DMS 273 (cell line): ENCODE measurements around the gene COL20A1.

Experiments used
- DNase-seq: peaks from one replicate; lab custom pipeline; 2025; ENCODE audit not compliant: unreplicated experiment; lab: John Stamatoyannopoulos, UW

Gene COL20A1

DNA sequence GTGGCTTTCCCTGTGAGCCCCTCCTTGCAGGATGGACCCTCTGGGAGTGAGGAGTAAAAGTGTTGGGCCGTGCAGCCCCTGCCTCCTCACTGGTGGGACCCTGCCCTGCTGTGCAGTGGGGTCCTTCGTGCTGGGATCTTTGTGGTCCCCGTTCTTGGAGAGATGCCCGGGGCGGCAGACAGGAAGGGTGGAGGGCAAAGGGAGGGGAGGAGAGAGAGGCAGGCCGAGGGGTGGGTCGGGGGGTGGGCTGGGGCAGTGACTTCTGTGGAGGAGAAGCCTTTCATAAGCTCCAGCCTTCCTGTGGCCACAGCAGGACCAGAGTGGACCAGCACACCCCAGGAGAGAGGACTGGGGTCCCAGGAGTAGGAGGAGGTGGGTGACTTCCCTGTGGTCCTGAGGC lies at the start of gene COL20A1:
TSS of gene COL20A1 (plus strand) at position 283 of the 400 bp plus-strand sequence. CDS start 1,922 bp downstream, outside the sequence.
- no peak for DNase-seq

DNA sequence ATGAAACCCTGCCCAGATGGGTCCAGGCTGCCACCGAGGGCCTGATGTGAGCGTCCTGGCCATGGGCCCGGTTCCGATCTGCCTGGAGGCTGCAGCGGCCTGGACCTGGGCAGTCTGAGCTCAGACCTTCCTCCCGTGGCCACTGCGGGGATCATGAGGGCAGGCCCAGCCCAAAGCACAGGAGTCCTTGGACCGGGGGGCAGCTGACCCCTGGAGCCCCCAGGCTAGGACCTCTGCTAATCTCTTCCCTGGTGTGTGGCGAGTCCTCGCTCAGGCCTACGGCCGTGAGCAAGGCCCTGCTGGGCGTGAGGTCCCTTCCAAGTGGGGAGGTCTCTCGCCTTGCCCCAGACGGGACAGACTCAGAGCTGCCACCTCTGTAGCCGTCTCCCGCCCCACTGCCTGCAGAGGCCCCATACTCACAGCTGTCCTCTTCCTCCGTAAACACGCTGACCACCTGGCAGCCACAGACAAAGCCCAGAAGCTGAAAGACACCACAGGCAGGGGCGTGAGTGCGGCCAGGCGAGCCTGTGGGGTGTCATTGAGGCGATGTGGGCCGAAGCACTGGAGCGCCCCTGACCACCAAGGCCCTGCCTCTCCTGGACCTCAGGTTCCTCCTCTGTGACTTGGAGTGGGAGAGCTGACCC lies 49.3 kb upstream of the COL20A1 start:
- DNase-seq = no peak

DNA sequence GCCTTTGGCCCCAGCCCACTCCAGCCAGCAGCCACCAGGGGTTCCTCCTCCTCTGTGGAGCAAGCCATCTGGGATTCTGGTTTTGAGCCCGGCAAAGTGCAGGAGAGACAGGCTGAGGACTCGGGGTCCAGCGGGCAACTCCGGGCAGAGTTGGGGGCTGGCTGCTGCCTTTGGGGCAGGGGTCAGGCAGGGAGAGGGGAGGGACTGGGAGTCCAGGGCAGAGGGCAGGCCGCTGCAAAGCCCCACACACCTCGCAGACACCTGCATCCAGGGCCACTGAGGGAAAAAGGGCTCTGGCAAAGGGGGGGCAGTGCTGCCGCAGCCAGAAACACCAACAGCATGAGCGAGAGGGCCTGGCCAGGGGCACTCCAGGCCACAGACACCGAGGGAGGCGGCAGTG lies 48.5 kb upstream of the COL20A1 start:
- DNase-seq = no peak

DNA sequence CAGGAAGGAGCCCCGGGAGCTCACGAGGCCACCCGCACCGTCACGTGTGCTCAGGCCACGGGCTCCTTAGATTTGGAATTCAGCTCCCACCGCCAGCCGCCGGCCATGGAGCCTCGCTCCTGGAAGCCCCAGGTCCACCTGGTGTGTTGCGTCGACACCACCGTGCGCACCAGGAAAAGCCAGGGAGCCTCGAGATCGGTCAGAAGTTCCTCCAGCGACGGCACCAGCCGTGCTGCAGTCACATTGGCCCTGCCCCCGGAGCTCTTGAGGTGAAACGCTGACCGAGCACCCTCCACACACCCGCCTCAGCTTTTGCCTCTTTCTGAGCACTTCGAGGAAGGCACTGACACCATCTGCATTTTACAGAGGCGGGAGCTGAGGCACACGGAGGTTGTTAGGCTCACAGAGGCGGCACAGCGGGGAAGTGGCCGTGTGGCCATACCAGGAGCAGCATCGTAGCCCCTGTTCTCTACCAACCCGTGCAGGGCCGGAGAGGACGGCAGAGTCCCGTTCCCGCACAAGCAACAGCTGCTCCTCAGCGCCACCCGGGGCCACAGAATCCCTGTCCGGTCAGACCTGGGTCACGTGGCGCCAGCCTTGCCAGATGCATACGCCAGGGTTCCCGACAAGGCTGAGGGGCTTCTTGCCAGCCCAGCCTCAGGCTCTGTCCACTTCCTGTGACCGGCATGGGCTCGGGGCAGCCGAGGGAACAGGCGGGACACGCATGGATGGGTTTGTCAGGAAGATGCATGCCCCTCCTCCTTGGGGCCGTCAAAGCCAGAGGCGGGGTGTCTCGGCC lies 46.3 kb upstream of the COL20A1 start:
- peak; percentile 40 for DNase-seq

DNA sequence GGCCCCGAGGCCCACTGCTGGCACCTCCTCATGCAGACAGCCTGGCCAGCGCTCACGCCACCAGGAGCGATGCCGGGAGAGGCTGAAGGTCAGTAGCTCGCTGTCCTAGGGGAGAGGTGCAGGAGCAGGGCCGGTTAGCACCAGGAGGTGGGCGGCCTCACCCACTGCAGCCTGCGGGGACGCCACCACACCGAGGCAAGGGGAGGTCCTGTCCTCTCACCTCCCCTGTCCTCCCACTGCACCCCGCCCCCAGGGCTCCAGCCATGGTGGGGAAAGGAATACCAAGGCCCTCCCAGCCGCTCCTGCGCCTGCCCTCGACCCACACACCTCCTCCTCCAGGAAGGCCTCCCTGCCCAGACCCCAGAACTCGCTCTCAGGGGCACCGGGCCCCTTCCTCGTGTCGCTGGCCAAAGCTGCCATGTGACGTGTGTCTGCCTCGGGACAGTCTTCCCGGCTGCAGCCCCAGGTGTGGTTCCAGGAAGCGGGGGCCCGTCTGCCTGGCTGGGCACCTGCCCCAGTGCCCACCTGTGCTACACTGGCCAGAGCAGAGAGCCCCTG lies 45.2 kb upstream of the COL20A1 start:
- DNase-seq = no peak

DNA sequence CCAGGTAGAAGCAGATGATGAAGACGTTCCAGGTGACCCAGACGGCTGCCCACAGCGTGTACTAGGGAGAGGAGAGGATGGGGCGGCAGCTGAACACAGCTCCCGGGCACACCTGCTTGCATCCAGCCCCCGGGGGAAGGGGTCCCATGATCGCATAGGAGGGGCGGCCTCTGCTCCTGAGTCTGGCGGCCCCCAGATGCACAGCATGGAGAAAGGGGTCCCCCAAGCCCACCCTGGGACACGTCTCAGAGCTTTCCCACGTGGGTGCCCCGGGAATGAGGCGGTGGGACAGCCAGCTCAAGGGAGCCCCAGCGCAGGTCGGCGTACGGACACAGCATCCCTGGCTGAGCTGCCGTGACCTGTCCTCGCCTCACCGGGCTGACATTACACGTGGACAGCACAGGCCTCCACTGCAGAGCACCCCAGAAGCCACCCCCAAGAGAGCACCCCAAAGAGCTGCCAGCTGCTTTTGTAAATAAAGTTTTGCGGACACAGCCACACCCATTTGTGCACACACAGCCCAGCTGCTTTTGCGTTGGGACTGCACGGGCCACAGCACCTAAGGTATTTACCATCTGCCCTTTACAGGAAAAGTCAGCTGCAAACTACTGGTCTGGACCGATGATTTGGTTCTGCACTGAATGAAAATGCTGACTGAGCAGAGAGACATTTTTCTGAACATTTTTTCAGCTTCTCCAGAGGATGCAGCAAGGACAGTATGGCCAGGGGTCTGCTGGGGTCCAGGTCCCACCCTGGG lies 44.0 kb upstream of the COL20A1 start:
- DNase-seq = peak; percentile 49

DNA sequence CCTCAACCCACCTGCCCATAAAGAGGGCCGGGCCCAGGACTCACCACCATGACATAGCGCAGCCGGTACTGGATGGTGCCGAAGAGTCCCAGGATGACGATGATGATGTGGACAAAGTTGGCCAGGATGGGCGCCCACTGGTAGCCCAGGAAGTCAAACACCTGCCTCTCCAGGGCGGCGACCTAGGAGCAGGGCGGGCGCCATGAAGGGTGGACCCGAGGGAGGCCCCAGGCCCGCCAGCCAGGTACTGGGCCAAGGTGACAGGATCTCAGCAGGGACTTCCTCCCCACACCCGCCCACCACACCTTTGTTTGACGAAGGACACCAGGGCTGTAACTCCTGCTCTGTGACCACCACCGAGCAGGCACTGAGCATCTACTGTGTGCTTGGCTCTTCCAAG lies 43.1 kb upstream of the COL20A1 start:
- DNase-seq = no peak

DNA sequence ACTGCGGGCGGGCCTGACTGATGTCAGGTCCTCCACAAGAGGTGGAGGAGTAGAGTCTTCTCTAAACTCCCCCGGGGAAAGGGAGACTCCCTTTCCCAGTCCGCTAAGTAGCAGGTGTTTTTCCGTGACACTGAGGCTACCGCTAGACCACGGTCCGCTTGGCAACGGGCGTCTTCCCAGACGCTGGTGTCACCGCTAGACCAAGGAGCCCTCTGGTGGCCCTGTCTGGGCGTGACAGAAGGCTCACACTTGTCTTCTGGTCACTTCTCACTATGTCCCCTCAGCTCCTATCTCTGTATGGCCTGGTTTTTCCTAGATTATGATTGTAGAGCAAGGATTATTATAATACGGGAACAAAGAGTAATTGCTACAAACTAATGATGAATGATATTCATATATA lies 41.6 kb upstream of the COL20A1 start:
- peak; percentile 46 for DNase-seq

DNA sequence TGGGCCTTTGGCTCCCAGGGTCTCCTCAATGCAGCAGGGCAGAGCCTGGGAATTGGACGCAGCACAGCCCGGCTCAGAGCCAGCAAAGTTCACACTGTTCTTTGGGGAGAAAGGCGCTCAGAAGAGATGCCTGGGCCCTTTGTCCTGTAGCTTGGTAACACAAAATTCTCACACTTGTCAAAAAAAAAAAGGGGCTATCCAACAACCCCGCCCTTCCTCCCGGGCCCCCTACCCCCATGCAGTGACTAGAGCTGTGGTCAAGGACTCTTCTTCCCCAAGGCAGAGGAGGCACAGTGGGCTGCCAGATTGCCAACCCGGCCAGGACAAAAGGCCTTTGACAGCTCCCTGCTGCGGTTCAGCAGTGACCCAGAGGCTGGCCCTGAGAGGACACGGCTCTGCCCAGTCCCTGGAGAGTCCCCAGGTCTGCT lies 40.7 kb upstream of the COL20A1 start:
- no peak for DNase-seq

DNA sequence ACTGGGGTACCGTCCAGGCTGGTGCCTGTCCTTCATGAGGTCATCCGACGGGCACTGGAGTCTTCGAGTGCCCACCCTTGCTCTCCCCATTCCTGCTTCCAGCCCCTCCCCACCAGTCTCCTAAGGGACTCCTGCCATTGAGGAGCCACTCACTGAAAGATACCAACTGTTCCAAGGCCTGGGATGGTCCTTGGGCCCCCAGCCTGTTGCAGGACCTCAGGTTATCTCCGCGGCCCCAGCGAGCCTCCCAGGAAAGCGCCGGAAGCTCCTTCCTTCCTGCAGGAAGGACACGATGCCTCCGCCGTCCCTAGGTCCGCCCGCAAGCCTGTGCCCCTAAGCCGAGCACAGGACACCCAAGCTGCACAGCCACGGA lies 39.9 kb upstream of the COL20A1 start:
- no peak for DNase-seq

DNA sequence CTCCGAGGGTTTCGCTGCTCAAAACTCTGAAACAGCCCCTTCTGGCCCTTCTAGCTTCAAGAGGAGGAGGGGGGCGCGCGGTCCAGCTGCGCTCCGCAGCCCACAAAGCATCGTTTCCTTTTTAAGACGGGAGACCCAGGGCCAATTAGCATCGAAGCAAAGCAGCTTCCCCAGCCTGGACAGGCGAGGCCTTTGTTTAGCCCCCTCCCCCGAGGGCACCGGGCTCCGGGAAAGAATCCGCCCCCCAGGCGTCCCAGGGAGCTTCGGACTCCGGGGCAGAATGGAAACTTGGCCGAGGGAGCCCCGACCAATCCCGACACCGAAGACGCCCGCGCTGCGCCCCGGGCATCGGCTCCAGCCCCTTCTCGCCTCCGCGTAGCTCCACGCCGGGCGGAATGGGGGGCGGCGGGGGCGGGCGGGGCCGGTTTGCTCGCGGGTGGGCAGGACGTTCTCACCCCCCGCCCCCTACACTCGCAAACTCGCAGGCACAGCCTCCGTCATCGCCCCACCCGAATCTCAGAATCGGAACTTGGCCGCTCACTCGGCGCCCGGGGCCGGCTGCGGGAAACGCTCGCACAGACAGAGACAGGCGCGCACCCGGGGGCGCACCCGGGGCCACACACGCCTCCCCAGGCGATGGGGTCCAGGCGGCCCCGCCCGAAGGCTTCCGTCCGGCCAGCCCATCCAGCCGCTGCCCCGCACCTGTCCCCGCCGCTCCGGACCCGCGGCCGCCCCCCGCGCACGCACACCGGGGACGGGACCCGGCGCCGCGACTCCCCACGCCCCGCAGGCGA lies 39.4 kb upstream of the COL20A1 start:
- peak; percentile 53 for DNase-seq

DNA sequence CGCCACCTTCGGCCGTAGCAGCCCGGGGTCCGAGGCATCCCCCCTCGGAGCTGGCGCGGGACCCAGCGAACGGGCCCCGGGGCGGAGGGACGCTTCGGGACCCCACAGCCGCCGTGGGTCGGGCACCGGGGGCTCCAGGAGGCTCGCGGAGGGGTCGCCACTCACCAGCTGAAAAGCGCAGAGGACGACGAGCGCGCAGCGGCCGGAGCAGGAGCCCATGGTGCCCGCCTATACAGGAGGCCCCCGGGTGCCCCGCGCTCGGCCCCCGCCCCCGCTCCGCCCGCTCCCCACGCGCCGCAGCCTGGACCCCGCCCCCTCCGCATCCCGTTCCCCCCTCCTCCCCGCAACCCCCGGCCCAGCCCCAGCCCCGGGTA lies 38.8 kb upstream of the COL20A1 start, which contains the start of gene NKAIN4:
TSS of gene NKAIN4 (minus strand) at position 232 of the 374 bp plus-strand sequence. CDS start at position 219, 13 bp downstream.
- no peak for DNase-seq

DNA sequence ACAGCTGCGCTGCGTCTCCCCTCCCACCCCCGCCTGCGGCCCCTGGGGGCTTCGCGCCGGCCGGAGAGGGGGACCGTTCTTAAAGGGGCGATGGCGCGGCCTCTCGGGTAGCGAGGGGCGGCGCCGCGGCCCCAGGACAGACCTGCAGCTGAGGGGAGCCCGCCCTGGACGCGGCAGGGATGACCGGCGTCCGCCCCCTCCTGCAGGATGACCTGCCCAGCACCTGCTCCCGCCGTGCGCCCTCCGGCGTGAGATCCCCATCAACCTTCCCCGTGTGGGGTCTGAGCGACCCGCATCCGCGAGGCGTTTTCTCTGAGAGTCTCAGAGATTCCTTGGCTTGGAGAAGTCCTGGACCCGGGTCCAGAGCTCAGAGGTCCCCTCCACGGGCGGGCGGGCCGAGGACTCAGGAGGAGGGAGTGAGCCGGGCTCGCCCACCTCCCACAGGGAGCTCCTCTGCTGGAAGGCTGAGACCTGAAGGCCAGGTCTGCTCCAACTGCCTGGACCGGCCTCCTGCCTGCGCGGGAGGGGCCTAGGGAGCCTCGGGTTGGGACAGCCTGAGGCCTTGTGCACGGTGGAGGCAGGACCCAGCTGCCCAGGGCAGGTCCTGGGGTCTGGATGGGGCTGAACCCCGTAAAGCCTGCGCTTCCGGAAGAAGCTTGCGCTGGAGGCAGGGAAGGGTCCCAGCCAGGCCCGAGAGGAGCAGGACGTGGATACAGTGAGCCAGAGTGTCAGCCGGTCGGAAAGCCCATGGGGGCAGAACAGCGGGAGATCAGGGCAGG lies 38.2 kb upstream of the COL20A1 start:
- DNase-seq = no peak

DNA sequence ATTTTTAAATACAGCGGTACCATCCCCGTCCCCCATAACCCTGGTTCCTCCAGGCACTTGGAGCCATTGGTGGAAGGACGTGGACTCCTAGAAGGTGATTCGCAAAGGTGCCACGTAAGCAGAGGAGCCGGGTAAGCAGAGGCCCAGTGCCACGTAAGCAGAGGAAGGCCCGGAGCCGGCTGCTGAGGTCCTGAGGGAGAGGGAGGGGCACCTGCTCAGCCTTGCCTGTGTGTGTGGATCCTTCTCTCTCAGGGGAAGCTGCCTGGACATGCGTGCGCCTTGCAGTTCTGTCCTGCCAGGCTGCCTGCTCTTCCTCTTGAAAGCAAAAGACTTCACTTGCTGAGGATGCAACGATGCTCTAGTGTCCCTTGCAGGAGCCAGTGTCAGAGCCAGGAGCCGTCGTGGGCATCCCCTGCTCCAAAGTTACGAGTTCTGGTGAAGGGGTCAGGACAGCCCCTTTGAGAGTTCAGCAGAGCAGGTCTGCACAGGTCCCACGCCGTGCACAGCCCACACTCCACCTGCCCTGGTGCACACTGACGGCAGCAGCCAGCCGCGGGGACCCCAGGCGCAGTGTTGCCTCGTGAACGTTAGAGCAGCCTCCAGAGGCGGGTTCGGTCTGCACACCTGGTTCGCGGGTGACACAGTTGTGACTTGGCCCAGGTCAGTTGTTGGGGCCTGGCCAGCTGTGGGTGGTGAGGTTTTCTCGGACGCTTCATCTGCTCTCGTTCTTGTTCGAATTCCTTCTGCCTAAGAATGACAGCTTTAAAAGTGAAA lies 36.9 kb upstream of the COL20A1 start:
- peak; percentile 56 for DNase-seq

DNA sequence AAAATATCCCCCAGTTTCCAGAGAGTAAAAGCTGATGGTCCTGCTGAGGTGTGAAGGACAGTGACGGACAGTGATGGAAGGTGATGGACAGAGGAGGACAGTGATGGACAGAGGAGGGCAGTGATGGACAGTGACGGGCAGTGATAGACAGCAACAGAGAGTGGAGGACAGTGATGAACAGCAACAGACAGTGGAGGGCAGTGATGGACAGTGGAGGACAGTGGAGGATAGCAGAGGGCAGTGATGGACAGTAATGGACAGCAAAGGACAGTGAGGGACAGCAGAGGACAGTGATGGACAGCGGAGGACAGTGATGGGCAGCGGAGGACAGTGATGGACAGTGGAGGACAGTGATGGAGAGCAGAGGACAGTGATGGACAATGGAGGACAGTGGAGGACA lies 36.0 kb upstream of the COL20A1 start:
- no peak for DNase-seq

DNA sequence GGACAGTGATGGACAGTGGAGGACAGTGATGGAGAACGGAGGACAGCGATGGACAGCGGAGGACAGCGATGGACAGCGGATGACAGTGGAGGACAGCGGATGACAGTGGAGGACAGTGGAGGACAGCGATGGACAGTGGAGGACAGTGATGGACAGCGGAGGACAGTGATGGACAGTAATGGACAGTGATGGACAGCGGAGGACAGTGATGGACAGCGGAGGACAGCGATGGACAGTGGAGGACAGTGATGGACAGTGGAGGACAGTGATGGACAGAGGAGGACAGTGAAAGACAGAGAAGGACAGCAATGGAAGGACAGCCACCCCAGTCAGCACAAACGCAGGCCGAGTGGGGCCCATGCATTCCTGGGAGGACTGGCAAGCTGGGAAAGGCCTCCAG lies 35.4 kb upstream of the COL20A1 start:
- DNase-seq = no peak

DNA sequence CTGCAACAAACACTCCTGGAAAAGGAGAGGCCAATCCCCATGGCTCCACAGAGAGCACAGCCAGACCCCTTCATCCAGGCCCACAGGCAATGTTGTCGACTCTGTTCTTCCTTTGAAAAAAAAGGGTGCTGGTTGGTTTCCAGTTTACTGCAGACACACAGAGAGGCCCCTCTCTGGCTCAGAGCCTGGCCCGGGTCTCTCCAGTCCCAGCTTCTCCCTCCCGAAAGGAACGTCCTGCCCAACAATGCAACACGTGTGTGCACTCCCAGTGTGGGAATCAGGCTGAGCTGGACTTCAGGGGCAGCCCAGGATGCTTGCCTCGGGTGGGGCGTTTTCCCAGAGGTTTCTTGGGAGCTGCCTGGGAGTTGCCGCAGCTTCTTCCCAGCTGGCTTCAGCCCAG lies 34.2 kb upstream of the COL20A1 start:
- no peak for DNase-seq

DNA sequence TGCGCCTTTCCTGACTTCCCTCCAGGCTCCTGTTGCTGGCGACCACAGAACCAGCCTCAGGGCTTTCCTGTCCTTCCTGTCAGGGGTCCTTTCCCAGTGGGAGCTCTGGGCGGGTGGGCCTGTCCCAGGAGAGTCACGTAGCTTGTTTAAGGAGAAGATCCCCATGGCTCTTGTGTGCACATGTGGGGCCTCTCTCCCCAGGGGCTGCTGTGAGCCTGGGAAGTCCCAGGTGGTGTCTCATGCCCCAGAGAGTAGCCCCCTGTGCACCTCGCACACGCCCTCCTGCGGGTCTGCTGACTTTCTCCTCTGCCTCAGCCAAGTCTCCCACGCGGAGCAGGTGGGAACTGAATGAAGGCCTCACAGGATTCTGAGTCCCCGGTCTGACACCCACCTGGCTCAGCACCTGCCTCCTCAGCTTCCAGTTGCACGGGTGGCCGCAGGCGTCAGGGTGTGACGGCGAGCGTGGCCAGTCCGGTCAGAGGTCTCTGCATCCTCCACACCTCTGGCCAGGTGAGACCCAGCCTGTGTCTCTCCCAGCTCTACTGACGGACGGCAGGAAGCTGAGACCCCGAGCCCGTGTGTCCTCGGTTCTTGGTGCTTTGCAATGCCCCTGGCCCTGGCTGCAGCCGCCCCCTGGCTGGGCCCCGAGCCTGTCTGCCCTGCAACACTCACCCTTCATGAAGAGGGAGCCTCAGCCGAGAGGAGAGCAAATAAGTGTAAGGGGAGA lies 33.1 kb upstream of the COL20A1 start:
- DNase-seq = no peak

DNA sequence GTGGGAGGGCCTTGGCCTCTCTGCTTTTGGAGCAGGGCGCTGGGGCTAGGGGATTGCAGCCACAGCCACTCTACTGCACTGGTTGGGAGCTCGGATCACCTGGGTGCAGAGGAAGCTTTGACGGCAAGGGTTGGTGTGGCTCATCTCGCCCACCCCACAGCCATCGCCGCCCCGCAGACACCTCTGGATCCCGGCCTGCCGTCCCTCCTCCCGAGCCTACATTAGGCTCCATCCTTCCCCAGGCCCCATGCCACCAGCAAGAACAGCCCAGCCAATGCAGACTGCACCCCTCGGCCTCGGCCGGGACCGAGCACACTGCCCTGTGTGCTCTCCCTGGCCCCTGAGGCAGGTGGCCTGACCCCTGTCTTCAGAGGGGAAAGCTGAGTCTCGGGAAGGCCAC lies 32.5 kb upstream of the COL20A1 start:
- no peak for DNase-seq
